EH (cell line): Measurements from ENCODE around the gene SHMT1.

ENCODE experiments used
- DNase-seq: peaks from one replicate; pipeline ENCODE4 v3.0.0-alpha.2; 2015; ENCODE audit warnings: low read depth

Gene SHMT1

GRCh38 chr17:18281788-18282187, 81.6 kb downstream of the SHMT1 start:
- no peak for DNase-seq

GRCh38 chr17:18280766-18281371, 82.5 kb downstream of the SHMT1 start:
- DNase-seq = peak; percentile 6

GRCh38 chr17:18280249-18280648, 83.1 kb downstream of the SHMT1 start:
- no peak for DNase-seq

- DNase-seq = peak; percentile 34
Observed at GRCh38 chr17:18278867-18279266, 84.5 kb downstream of the SHMT1 start.
